Dendritic cell treated with granulocyte-macrophage colony-stimulating factor and Interleukin-4, amounts not matched to agents 40 ng/mL and 50 ng/mL, for 4 days (primary cell): ENCODE data around the gene RBMS3.

Experiments
- H3K27ac Mint-ChIP-seq: one replicate; pipeline ENCODE4 v1.8.0; 2022; ENCODE audit warnings: mild to moderate bottlenecking, mixed read lengths
- H3K27me3 Mint-ChIP-seq: one replicate; pipeline ENCODE4 v1.8.0; 2022; ENCODE audit warnings: mild to moderate bottlenecking, mixed read lengths
- H3K36me3 Mint-ChIP-seq: one replicate; pipeline ENCODE4 v1.8.0; 2022; ENCODE audit warnings: low read depth, mixed read lengths
- H3K4me1 Mint-ChIP-seq: one replicate; pipeline ENCODE4 v1.8.0; 2022; ENCODE audit warnings: low read depth, mixed read lengths
- H3K4me3 Mint-ChIP-seq: one replicate; pipeline ENCODE4 v1.8.0; 2022; ENCODE audit warnings: mild to moderate bottlenecking, moderate library complexity, mixed read lengths
- H3K9me3 Mint-ChIP-seq: one replicate; pipeline ENCODE4 v1.8.0; 2022; ENCODE audit warnings: mixed read lengths
- intact Hi-C: fragments of 100-400 bp; cut with micrococcal nuclease; formaldehyde crosslinking; loops from one replicate; pipeline ENCODE4 v1.15.0; 2022

The RBMS3 gene

DNA sequence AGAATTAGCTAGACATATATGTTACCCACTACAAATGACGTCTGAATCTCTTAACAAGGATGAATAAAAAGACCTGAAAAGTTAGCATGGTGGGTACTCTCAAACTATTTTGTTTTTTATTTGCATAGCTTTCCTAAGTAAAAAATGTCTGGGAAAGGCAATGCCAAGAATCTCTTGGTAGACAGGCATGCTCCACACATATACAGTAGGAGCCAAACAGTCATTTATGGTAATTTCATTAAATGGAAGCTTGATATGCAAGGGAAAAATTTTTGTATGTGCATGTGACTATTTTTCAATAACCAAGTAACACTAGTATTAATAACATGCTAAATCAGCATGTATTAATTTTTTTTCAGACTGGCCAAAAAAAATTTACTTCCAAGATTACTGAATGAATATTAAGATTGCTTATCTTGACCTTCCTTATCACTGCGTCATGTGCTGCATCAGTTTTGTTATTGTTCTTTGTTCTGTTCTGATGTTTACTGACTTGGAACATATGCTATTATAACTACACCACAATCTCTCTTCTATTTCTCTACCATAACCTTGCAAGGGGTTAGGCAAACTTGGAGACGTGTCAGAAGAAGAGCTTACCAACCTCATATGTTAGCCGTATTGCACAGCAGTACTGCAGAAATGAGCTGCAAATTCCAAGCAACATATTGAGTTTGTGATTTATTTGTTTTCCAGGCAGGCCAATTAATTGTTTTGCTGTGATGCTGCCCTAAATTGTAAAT, 255.3 kb downstream of the RBMS3 start:
- no peak overlapping the region for H3K27ac Mint-ChIP-seq
- H3K27me3 Mint-ChIP-seq: no peaks in the 10 kb centered on the region
- H3K9me3 Mint-ChIP-seq: no peaks in the 10 kb centered on the region
- no peak overlapping the region for H3K4me3 Mint-ChIP-seq
- no peaks in the 10 kb centered on the region for H3K36me3 Mint-ChIP-seq
- intact Hi-C loops: no loop called here
- no peaks in the 10 kb centered on the region for H3K4me1 Mint-ChIP-seq

DNA sequence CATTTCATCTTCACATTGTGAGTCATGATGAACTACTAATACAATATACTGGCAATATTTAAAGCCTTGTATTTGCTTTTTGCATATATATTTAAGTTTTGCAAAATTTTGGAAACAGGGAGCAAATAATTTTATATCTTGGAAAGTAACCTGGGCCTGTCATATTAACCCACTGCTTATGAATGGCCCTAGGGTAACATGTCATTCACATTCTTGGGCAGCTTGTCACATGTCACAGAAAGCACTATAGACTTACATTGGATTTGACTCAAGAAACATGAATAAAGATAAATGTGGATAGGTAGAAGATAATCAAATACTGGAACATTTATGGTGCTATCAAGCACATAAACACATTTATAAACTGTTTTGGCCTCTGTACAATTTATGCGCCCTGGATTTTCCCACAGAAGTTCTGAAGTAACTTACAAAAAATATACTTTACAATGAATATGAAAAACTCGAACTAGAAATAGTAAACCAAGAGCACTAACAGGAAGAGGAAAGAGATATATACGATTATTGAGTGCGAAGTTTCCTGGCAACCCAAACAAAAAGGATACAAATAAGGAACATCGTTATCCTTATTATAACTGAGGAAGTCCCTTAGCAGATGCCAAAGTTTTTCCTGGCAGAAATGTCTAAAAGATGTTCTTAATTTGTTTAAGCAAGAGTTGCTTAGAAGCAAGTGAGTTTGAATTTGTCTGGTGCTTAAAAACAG, 257.2 kb downstream of the RBMS3 start:
- intact Hi-C loops: no loop called here
- H3K4me3 Mint-ChIP-seq: no peak overlapping the region
- H3K4me1 Mint-ChIP-seq: no peaks in the 10 kb centered on the region
- H3K9me3 Mint-ChIP-seq: no peaks in the 10 kb centered on the region
- H3K27ac Mint-ChIP-seq: no peak overlapping the region
- H3K36me3 Mint-ChIP-seq: no peaks in the 10 kb centered on the region
- H3K27me3 Mint-ChIP-seq: no peaks in the 10 kb centered on the region

DNA sequence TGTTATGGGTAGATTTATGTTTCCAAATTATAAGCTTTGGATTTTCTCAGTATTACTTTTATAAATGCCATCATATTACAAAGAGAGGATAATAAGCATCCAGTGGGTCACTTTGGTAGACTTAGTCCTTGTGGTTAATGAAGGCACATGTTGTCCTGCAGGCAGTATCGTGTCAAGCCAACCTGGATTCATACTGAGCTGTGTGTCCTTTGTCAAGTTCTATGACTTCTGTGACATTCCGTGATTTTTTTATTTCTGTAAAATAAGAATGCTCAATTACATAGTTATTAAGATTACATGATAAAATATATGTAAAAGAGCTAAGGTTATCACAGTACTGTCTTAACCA, 257.7 kb downstream of the RBMS3 start:
- H3K27ac Mint-ChIP-seq: no peak overlapping the region
- H3K4me1 Mint-ChIP-seq: no peaks in the 10 kb centered on the region
- H3K9me3 Mint-ChIP-seq: no peaks in the 10 kb centered on the region
- no peak overlapping the region for H3K4me3 Mint-ChIP-seq
- H3K36me3 Mint-ChIP-seq: no peaks in the 10 kb centered on the region
- no peaks in the 10 kb centered on the region for H3K27me3 Mint-ChIP-seq
- intact Hi-C loops: no loop called here

DNA sequence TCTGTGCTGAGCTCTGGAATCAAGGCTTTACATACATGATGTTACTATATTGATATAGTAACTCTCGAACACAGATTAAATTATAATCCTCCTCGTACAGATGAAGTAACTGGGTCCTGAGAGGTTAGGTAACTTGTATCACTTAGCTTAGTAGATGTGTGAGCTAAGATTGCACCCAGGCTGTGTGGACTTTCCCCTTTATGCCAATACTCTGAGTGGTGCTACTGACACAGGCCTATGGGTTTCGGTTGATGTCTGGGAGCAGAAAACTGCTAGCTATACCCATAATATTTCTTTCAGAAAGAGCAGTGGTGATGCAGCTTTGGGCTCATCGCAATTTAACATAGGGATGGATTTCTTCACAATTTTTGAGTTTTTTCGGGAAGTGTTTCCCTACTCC, 259.7 kb downstream of the RBMS3 start:
- intact Hi-C loops: no loop called here
- Mint-ChIP-seq H3K27ac (no peak overlapping the region), H3K36me3 (no peaks in the 10 kb centered on the region), H3K9me3 (no peaks in the 10 kb centered on the region), H3K4me1 (no peaks in the 10 kb centered on the region), H3K4me3 (no peak overlapping the region), H3K27me3 (no peaks in the 10 kb centered on the region)

DNA sequence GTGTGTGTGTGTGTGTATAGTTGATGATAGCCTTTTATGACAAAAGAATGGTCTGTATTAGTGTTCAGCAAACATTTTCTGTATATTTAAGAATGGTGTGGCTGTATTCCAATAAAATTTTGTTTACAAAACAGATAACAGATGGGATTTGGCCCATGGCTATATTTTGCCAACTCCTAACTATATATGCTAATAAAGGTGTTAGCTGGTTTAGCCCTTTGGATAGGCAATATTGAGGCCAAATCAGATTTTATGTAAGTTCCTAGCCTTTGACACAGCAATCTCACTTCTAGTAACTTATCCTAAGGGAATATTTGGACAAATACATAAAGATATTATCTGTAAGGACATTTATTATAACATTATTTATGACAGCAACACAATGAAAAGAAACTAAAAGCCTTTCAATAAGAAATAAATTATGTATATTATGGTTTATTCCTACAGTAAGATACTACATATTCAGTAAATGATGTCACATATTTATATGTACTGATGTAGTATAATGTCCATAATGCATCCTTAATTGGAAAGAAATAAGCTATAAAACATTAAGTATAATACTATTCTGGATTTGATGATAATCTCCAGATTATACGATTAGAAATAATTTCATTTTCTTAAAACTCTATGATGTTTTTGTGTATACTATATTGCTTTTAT, 264.0 kb downstream of the RBMS3 start:
- intact Hi-C loops: no loop called here
- no peak overlapping the region for H3K4me3 Mint-ChIP-seq
- H3K27me3 Mint-ChIP-seq: no peaks in the 10 kb centered on the region
- H3K4me1 Mint-ChIP-seq: no peaks in the 10 kb centered on the region
- no peaks in the 10 kb centered on the region for H3K36me3 Mint-ChIP-seq
- H3K9me3 Mint-ChIP-seq: no peaks in the 10 kb centered on the region
- no peak overlapping the region for H3K27ac Mint-ChIP-seq

DNA sequence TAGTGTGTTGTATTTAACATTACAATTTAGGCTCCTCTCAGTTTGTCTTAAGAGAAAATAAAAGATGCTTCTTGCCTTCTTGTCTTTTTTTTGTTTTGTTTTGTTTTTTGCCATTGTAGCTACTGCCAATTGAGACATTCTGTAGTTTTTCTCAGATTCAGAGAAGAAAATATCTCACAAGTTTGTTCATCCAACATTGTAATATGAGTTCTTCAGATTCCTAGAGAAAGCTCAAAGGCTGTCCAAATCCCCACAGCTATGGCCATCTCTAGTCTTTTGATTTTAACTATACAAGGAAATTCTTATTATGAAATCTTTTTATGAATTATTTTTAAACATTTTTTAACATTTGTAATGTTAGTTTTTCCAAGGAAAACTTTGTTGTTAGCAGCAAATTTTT, 264.7 kb downstream of the RBMS3 start:
- Mint-ChIP-seq H3K27me3 (no peaks in the 10 kb centered on the region), H3K9me3 (no peaks in the 10 kb centered on the region), H3K4me3 (no peak overlapping the region), H3K36me3 (no peaks in the 10 kb centered on the region), H3K27ac (no peak overlapping the region), H3K4me1 (no peaks in the 10 kb centered on the region)
- intact Hi-C loops: no loop called here

DNA sequence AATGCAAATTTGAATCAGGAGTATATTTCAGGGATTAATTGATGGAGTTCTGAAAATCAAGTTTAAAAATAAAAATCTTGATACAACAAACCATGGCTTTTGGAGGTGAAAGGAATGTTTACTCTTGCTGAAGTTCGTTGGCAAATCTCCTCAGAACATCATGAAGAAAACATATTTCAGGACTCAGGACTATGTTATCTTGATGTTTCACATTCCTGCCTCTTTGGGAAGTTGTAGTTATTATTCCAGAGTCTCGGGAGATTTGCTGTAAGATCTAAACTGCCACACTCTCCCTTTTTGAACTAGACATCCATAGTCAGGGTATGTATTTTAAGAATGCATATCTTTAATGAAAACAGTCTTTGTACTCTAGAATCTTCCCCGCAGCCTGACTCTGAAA, 271.2 kb downstream of the RBMS3 start:
- intact Hi-C loops: no loop called here
- Mint-ChIP-seq H3K27ac (no peak overlapping the region), H3K9me3 (no peaks in the 10 kb centered on the region), H3K4me1 (no peaks in the 10 kb centered on the region), H3K36me3 (no peaks in the 10 kb centered on the region), H3K4me3 (no peak overlapping the region), H3K27me3 (no peaks in the 10 kb centered on the region)

DNA sequence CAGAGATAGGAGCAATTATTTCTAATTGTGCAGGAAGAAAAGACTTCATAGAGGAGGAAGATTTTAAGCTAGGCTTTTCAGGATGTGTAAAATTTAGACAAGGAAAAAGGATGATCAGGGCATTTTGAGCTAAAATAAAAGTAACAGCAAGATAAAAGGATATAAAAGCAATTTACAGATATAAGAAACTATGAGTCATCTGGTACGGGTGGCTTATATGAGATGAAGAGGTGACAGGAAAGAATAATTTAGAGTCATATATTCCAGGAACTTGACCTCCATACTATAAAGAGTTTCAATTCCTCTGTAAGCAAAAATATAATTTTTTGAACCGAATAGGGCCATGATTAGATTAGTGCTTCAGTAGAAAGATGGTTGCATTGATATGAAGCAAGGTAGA, 273.7 kb downstream of the RBMS3 start:
- intact Hi-C loops: no loop called here
- H3K9me3 Mint-ChIP-seq: no peaks in the 10 kb centered on the region
- H3K4me3 Mint-ChIP-seq: no peak overlapping the region
- no peaks in the 10 kb centered on the region for H3K4me1 Mint-ChIP-seq
- no peak overlapping the region for H3K27ac Mint-ChIP-seq
- H3K36me3 Mint-ChIP-seq: no peaks in the 10 kb centered on the region
- H3K27me3 Mint-ChIP-seq: no peaks in the 10 kb centered on the region

DNA sequence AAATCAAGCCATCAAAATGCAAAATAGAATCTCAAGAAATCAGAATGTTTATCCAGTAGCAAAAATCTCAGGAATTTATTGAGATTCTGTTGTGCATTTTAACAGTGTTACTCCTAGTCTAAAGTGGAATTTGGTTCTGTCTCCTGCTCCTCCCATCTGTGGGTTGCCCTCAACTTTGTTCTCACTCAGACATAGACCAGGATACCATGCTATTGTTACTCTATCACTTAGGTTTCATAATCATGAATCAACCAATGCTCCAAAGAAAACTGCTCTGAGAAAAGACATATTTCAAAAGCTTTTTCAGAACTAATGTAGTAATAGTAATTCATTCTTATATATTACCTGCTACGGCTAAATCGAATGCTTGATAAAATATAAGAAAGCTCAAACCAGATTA, 274.7 kb downstream of the RBMS3 start:
- intact Hi-C loops: no loop called here

DNA sequence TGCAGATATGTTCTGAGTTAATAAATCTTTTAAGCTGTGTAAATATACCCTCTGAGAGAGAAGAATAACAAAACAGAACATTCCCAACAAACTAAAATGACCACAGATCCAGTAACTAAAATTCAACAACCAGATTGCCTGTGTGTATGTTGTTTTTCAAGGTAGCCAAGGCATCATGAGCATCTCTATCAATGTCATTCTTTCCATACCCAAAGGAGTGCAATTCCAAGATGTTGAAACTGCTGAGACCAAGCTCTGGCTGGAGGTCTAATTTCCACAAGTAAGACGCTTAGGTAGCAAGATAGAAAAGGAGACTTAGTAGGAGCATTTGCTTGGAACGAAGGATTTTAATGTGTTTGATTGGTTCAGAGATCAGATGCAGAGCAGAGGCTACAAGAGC, 276.3 kb downstream of the RBMS3 start:
- Mint-ChIP-seq H3K9me3 (no peaks in the 10 kb centered on the region), H3K4me3 (no peak overlapping the region), H3K27me3 (no peaks in the 10 kb centered on the region), H3K27ac (no peak overlapping the region), H3K36me3 (no peaks in the 10 kb centered on the region), H3K4me1 (no peaks in the 10 kb centered on the region)
- intact Hi-C loops: no loop called here

More for the DNA sequence above, 274.7 kb downstream of the RBMS3 start:
- Mint-ChIP-seq H3K27me3 (no peaks in the 10 kb centered on the region), H3K4me1 (no peaks in the 10 kb centered on the region), H3K4me3 (no peak overlapping the region), H3K9me3 (no peaks in the 10 kb centered on the region), H3K27ac (no peak overlapping the region), H3K36me3 (no peaks in the 10 kb centered on the region)

DNA sequence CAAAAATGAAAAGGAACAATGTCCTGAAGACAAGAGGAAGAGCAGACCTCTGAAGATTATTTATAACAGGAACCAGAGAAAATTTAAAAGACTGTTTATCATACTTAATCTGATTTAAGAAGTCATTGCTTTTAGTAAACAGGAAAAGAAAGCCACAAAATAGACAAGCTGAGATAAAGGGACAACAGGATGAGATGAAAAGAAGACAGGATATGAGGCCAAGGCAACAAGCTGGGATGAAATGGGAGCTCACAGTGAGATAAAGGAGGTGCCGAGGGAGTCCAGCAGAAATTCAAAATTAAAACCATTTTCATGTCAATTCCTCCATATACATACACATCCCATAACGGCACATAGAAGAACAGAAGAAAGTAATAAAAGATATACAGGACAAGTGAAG, 277.0 kb downstream of the RBMS3 start:
- H3K9me3 Mint-ChIP-seq: no peaks in the 10 kb centered on the region
- no peaks in the 10 kb centered on the region for H3K36me3 Mint-ChIP-seq
- no peak overlapping the region for H3K4me3 Mint-ChIP-seq
- H3K27me3 Mint-ChIP-seq: no peaks in the 10 kb centered on the region
- intact Hi-C loops: no loop called here
- no peaks in the 10 kb centered on the region for H3K4me1 Mint-ChIP-seq
- no peak overlapping the region for H3K27ac Mint-ChIP-seq

DNA sequence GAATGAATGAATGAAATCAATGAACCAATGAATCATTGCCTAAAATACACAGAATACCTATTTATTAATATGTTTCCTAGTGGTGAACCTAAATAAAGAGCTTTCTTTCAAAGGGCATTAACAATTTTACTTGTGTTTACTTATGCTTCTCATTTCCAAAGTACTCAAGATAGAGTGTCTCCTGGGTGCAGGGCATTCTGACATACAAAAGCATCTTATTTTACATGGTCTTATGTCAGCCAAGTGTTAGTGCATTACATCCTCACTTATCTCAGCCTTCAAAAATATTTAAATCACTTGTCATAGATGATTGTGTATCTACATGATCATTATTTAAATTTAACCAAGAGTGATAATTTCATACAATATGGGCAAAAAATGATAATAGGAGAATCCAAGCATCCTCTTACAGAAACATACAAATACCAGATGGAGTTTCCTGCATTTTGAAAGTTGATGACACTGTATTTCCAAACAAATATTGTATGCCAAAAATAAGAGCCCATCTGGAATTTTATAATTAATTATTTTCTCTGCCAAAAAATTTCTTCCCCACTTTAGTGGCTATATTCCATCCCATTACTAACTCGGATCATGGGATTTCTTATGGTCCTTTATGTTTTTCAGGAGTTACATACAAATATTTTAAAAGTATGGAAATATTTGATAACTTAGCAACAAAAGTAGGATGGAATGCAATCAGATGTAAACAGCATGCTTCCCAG, 279.0 kb downstream of the RBMS3 start:
- H3K4me3 Mint-ChIP-seq: no peak overlapping the region
- intact Hi-C loops: no loop called here
- no peaks in the 10 kb centered on the region for H3K36me3 Mint-ChIP-seq
- H3K9me3 Mint-ChIP-seq: peaks cover 8% of the 10 kb centered on the region
- no peaks in the 10 kb centered on the region for H3K27me3 Mint-ChIP-seq
- H3K4me1 Mint-ChIP-seq: no peaks in the 10 kb centered on the region
- no peak overlapping the region for H3K27ac Mint-ChIP-seq

DNA sequence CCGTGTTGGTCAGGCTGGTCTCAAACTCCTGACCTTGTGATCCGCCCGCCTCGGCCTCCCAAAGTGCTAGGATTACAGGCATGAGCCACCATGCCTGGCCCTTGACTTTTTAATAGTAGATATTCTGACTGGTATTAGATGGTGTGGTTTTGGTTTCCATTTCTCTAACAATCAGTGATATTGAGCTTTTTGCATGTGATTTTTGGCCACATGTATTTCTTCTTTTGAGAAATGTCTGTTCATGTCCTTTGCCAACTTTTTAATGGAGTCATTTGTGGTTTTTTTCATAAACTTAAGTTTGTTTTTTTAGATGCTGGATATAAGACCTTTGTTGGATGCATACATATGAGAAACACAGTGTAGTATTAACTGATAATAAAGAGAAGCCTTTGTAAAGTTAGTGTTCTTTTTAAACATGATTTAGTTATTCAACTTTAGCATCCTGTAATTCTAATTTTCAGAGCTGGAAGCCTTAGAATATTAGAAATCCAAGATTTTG, 280.8 kb downstream of the RBMS3 start:
- intact Hi-C loops: no loop called here
- H3K4me3 Mint-ChIP-seq: no peak overlapping the region
- no peaks in the 10 kb centered on the region for H3K27me3 Mint-ChIP-seq
- H3K36me3 Mint-ChIP-seq: no peaks in the 10 kb centered on the region
- H3K9me3 Mint-ChIP-seq: peaks cover 8% of the 10 kb centered on the region
- H3K4me1 Mint-ChIP-seq: no peaks in the 10 kb centered on the region
- no peak overlapping the region for H3K27ac Mint-ChIP-seq

DNA sequence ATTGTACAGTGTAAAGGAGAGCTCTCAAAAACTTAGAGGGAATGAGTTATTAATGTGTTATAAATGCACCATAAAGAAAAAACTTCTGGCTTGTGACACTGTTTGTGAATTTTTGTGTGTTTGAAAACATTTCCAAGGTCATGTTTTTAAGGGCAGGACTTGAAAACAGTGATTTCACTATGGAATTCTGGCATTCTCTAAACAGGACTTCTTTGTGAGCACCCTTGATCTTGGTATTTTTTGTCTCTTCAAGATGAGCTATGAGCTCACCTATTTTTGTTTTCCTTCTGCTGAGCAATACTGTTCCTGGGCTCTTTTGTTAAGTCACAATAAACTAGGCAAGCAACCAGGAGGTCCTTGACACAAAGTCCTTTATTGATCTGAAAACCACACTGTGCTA, 284.4 kb downstream of the RBMS3 start:
- Mint-ChIP-seq H3K27ac (no peak overlapping the region), H3K9me3 (peaks cover 8% of the 10 kb centered on the region), H3K27me3 (no peaks in the 10 kb centered on the region), H3K4me1 (no peaks in the 10 kb centered on the region), H3K4me3 (no peak overlapping the region), H3K36me3 (no peaks in the 10 kb centered on the region)
- intact Hi-C loops: no loop called here
